Midbrain (tissue), 1 donor: ENCODE data around the gene GABBR2.

Experiments
- DNase-seq: peaks from one replicate; lab custom pipeline; 2025; lab: John Stamatoyannopoulos, UW

The GABBR2 gene

GRCh38 chr9:98720402-98720801 lies 11.7 kb upstream of the GABBR2 start:
- DNase-seq, result no peak

- DNase-seq, result no peak
Observed at GRCh38 chr9:98719055-98719454, 10.3 kb upstream of the GABBR2 start.

GRCh38 chr9:98714833-98715232 lies 6.1 kb upstream of the GABBR2 start:
- DNase-seq, result no peak

- DNase-seq, result no peak
Observed at GRCh38 chr9:98712987-98713386, 4.3 kb upstream of the GABBR2 start.

- DNase-seq, result no peak
Observed at GRCh38 chr9:98709968-98710965, 1.5 kb upstream of the GABBR2 start.

- no peak for DNase-seq
Observed at GRCh38 chr9:98708103-98708932, 417 bp downstream of the GABBR2 start.

- DNase-seq, result peak; percentile 42
Observed at GRCh38 chr9:98707166-98708102, 1.3 kb downstream of the GABBR2 start.

- no peak for DNase-seq
Observed at GRCh38 chr9:98706651-98707165, 2.0 kb downstream of the GABBR2 start.

GRCh38 chr9:98702835-98703380 lies 5.8 kb downstream of the GABBR2 start:
- DNase-seq, result no peak

- DNase-seq, result no peak
Observed at GRCh38 chr9:98702340-98702739, 6.4 kb downstream of the GABBR2 start.

- no peak for DNase-seq
Observed at GRCh38 chr9:98701576-98701975, 7.2 kb downstream of the GABBR2 start.

GRCh38 chr9:98700801-98701200 lies 7.9 kb downstream of the GABBR2 start:
- DNase-seq, result no peak

GRCh38 chr9:98698856-98699255 lies 9.9 kb downstream of the GABBR2 start:
- DNase-seq, result no peak

- no peak for DNase-seq
Observed at GRCh38 chr9:98694943-98695342, 13.8 kb downstream of the GABBR2 start.

GRCh38 chr9:98692392-98692791 lies 16.3 kb downstream of the GABBR2 start:
- no peak for DNase-seq

- no peak for DNase-seq
Observed at GRCh38 chr9:98691890-98692289, 16.8 kb downstream of the GABBR2 start.

- no peak for DNase-seq
Observed at GRCh38 chr9:98690686-98691085, 18.0 kb downstream of the GABBR2 start.

- DNase-seq, result no peak
Observed at GRCh38 chr9:98688710-98689495, 19.8 kb downstream of the GABBR2 start.

GRCh38 chr9:98687911-98688310 lies 20.8 kb downstream of the GABBR2 start:
- DNase-seq, result no peak
